Tibial artery (tissue), 4 donors: ENCODE data around the gene SLC1A4.

ENCODE experiments used
- DNase-seq, 2 donors: peaks; one replicate each; pipeline ENCODE4 v3.0.0-alpha.2; 2019
- H3K27ac ChIP-seq, 2 donors: fragments of 200-600 bp; sonication (generic) in 1 of 2; 1 replicate in 1 of 2; 2 replicates in 1 of 2; pipeline ENCODE4 v1.5.1; 2018 to 2019; ENCODE audit warnings: mild to moderate bottlenecking in 1 of 2
- H3K27me3 ChIP-seq, 2 donors: fragments of 200-600 bp; sonication (generic) in 1 of 2; one replicate each; pipeline versions ENCODE4 v1.5.1 to v1.6.0; 2016 to 2019
- H3K36me3 ChIP-seq, 3 donors: fragments of 200-600 bp; sonication (generic) in 2 of 3; one replicate each; pipeline ENCODE4 v1.5.1; 2016 to 2019; ENCODE audit warnings: mild to moderate bottlenecking in 2 of 3
- H3K4me1 ChIP-seq, 4 donors: fragments of 200-600 bp; sonication (generic) in 2 of 4; 1 replicate in 3 of 4; 2 replicates in 1 of 4; pipeline ENCODE4 v1.5.1; 2016 to 2019
- H3K4me3 ChIP-seq, 2 donors: fragments of 200-600 bp; sonication (generic) in 1 of 2; 1 replicate in 1 of 2; 2 replicates in 1 of 2; pipeline ENCODE4 v1.5.1; 2018 to 2019; ENCODE audit warnings: mild to moderate bottlenecking in 2 of 2
- H3K9me3 ChIP-seq, 3 donors: fragments of 200-600 bp; sonication (generic) in 1 of 3; one replicate each; pipeline ENCODE4 v1.5.1; 2016 to 2019
- CTCF ChIP-seq, 2 experiments: fragments of 200-600 bp in 1 of 2; fragments of 450-650 bp in 1 of 2; IDR thresholded peaks; one replicate each; pipeline ENCODE4 v1.5.1; 2017 to 2019; ENCODE audit warnings: antibody characterized with exemption in 2 of 2, mild to moderate bottlenecking in 1 of 2, moderate library complexity in 1 of 2
- intact Hi-C: fragments of 100-400 bp; cut with DNase I; formaldehyde crosslinking; loops from one replicate; pipeline ENCODE4 v1.15.0; 2023; ENCODE audit warnings: low total_unique reads

Gene SLC1A4

GRCh38 chr2:64951306-64951953 lies 37.8 kb upstream of the SLC1A4 start:
- H3K9me3 ChIP-seq: no peaks in the 10 kb centered on the region
- no peak for DNase-seq
- TF ChIP-seq CTCF (IDR thresholded peaks at IDR 0.05): no peak
- H3K4me1 ChIP-seq: peaks cover 0 to 6% (median 6%) of the 10 kb centered on the region in 4 donors
- H3K27ac ChIP-seq: no peak overlapping the region
- H3K4me3 ChIP-seq: no peak overlapping the region
- intact Hi-C loops: no loop called here
- H3K36me3 ChIP-seq: no peaks in the 10 kb centered on the region
- no peaks in the 10 kb centered on the region for H3K27me3 ChIP-seq

GRCh38 chr2:64952096-64952495 lies 37.1 kb upstream of the SLC1A4 start:
- H3K4me1 ChIP-seq: peaks cover 0 to 6% (median 6%) of the 10 kb centered on the region in 4 donors
- no peaks in the 10 kb centered on the region for H3K27me3 ChIP-seq
- no peaks in the 10 kb centered on the region for H3K36me3 ChIP-seq
- no peak for DNase-seq
- no peak for TF ChIP-seq CTCF (IDR thresholded peaks at IDR 0.05)
- H3K27ac ChIP-seq: no peak overlapping the region
- no peaks in the 10 kb centered on the region for H3K9me3 ChIP-seq
- intact Hi-C loops: no loop called here
- no peak overlapping the region for H3K4me3 ChIP-seq

GRCh38 chr2:64952511-64953482 lies 36.4 kb upstream of the SLC1A4 start:
- Histone ChIP-seq H3K27ac (no peak overlapping the region), H3K27me3 (no peaks in the 10 kb centered on the region), H3K36me3 (no peaks in the 10 kb centered on the region), H3K4me3 (no peak overlapping the region), H3K9me3 (no peaks in the 10 kb centered on the region), H3K4me1 (peaks cover 0 to 6% (median 4%) of the 10 kb centered on the region in 4 donors)
- no peak for DNase-seq
- intact Hi-C loops: no loop called here
- TF ChIP-seq CTCF (IDR thresholded peaks at IDR 0.05): no peak

- Histone ChIP-seq H3K27ac (no peak overlapping the region), H3K36me3 (no peaks in the 10 kb centered on the region), H3K9me3 (no peaks in the 10 kb centered on the region), H3K4me3 (no peak overlapping the region), H3K27me3 (no peaks in the 10 kb centered on the region), H3K4me1 (no peaks in the 10 kb centered on the region)
- intact Hi-C loops: no loop called here
- no peak for DNase-seq
- TF ChIP-seq CTCF (IDR thresholded peaks at IDR 0.05): no peak
These were observed 33.7 kb upstream of the SLC1A4 start for GRCh38 chr2:64955467-64955866.

GRCh38 chr2:64957109-64957903 lies 31.9 kb upstream of the SLC1A4 start:
- no peaks in the 10 kb centered on the region for H3K9me3 ChIP-seq
- intact Hi-C loops: no loop called here
- H3K27ac ChIP-seq: no peak overlapping the region
- H3K36me3 ChIP-seq: no peaks in the 10 kb centered on the region
- H3K4me1 ChIP-seq: no peaks in the 10 kb centered on the region
- H3K27me3 ChIP-seq: no peaks in the 10 kb centered on the region
- DNase-seq: no peak
- H3K4me3 ChIP-seq: no peak overlapping the region
- TF ChIP-seq CTCF (IDR thresholded peaks at IDR 0.05): no peak
